ENCODE measurements around the gene UBE2L3.

Gene UBE2L3

GRCh38 chr22:21657020-21657359 lies 89.5 kb downstream of the UBE2L3 start:
- Histone ChIP-seq H3K27ac (ENCODE audit: low read depth, low read length, poor library complexity, severe bottlenecking) (peak overlapping the region; percentile 67), H3K9me3 (ENCODE audit: low read length) (no peaks in the 10 kb centered on the region), H3F3A (ENCODE audit: insufficient read depth, low read length) (no peaks in the 10 kb centered on the region), H3K4me2 (ENCODE audit: low read length) (peak overlapping the region; percentile 78), H4K20me1 (ENCODE audit: insufficient read depth, low read length) (no peaks in the 10 kb centered on the region), H3K4me3 (ENCODE audit: low read depth, low read length, poor library complexity, severe bottlenecking) (peak overlapping the region; percentile 64), H3K79me2 (ENCODE audit: insufficient read depth, low read length) (no peaks in the 10 kb centered on the region), H2AFZ (ENCODE audit: low read length) (no peak overlapping the region), H3K27me3 (ENCODE audit: insufficient read depth, low read length) (no peaks in the 10 kb centered on the region; the same call in 1 of the 2 replicates), H3K9ac (ENCODE audit: low read length) (peak overlapping the region; percentile 60), H3K36me3 (ENCODE audit: insufficient read depth, low read length) (peaks cover 11% of the 10 kb centered on the region; the same call in 1 of the 2 replicates), H3K4me1 (ENCODE audit: insufficient read depth, low read length, severe bottlenecking) (peaks cover 29% of the 10 kb centered on the region), H3K9me2 (ENCODE audit: low read depth, low read length) (no peaks in the 10 kb centered on the region)
- TF ChIP-seq CTCF (IDR thresholded peaks at IDR 0.05; ENCODE audit: low read length) (no peak), EZH2 (IDR thresholded peaks at IDR 0.05; ENCODE audit: borderline replicate concordance, low read length) (no peak)

GRCh38 chr22:21657360-21658032 lies 90.0 kb downstream of the UBE2L3 start:
- Histone ChIP-seq H3K9me2 (ENCODE audit: low read depth, low read length) (no peaks in the 10 kb centered on the region), H4K20me1 (ENCODE audit: insufficient read depth, low read length) (no peaks in the 10 kb centered on the region), H3K79me2 (ENCODE audit: insufficient read depth, low read length) (no peaks in the 10 kb centered on the region), H3K4me3 (ENCODE audit: low read depth, low read length, poor library complexity, severe bottlenecking) (peak overlapping the region; percentile 64), H2AFZ (ENCODE audit: low read length) (no peak overlapping the region), H3K4me2 (ENCODE audit: low read length) (peak overlapping the region; percentile 78), H3K9ac (ENCODE audit: low read length) (peak overlapping the region; percentile 68), H3K36me3 (ENCODE audit: insufficient read depth, low read length) (peaks cover 11% of the 10 kb centered on the region; the same call in 1 of the 2 replicates), H3K9me3 (ENCODE audit: low read length) (no peaks in the 10 kb centered on the region), H3K4me1 (ENCODE audit: insufficient read depth, low read length, severe bottlenecking) (peaks cover 29% of the 10 kb centered on the region), H3F3A (ENCODE audit: insufficient read depth, low read length) (no peaks in the 10 kb centered on the region), H3K27ac (ENCODE audit: low read depth, low read length, poor library complexity, severe bottlenecking) (peak overlapping the region; percentile 67), H3K27me3 (ENCODE audit: insufficient read depth, low read length) (no peaks in the 10 kb centered on the region; the same call in 1 of the 2 replicates)
- TF ChIP-seq EZH2 (IDR thresholded peaks at IDR 0.05; ENCODE audit: borderline replicate concordance, low read length) (no peak), CTCF (IDR thresholded peaks at IDR 0.05; ENCODE audit: low read length) (0 out of 2 replicates have a peak, but pooled peaks have one; percentile 13)

GRCh38 chr22:21659864-21660525 lies 92.5 kb downstream of the UBE2L3 start:
- no peaks in the 10 kb centered on the region for H3K9me3 ChIP-seq (ENCODE audit: low read length)
- no peaks in the 10 kb centered on the region for H3K79me2 ChIP-seq (ENCODE audit: insufficient read depth, low read length)
- H3F3A ChIP-seq (ENCODE audit: insufficient read depth, low read length) = no peaks in the 10 kb centered on the region
- no peaks in the 10 kb centered on the region for H3K9me2 ChIP-seq (ENCODE audit: low read depth, low read length)
- H3K4me3 ChIP-seq (ENCODE audit: low read depth, low read length, poor library complexity, severe bottlenecking) = no peak overlapping the region
- H3K27ac ChIP-seq (ENCODE audit: low read depth, low read length, poor library complexity, severe bottlenecking) = no peak overlapping the region
- H4K20me1 ChIP-seq (ENCODE audit: insufficient read depth, low read length) = no peaks in the 10 kb centered on the region
- H3K4me2 ChIP-seq (ENCODE audit: low read length) = no peak overlapping the region
- H3K9ac ChIP-seq (ENCODE audit: low read length) = no peak overlapping the region
- TF ChIP-seq CTCF (IDR thresholded peaks at IDR 0.05; ENCODE audit: low read length) = no peak
- TF ChIP-seq EZH2 (IDR thresholded peaks at IDR 0.05; ENCODE audit: borderline replicate concordance, low read length) = no peak
- H3K27me3 ChIP-seq (ENCODE audit: insufficient read depth, low read length) = no peaks in the 10 kb centered on the region; the same call in 1 of the 2 replicates
- peaks cover 20% of the 10 kb centered on the region for H3K4me1 ChIP-seq (ENCODE audit: insufficient read depth, low read length, severe bottlenecking)
- no peaks in the 10 kb centered on the region for H3K36me3 ChIP-seq (ENCODE audit: insufficient read depth, low read length)
- H2AFZ ChIP-seq (ENCODE audit: low read length) = no peak overlapping the region

Data from OCI-LY1 (cell line).